H1 (cell line): ENCODE data around the gene MAP2K2. TPM values are rescaled to one million over a fixed set of nuclear protein-coding genes. Genes with fewer than 3 reads are reported as not detected.

Source experiments
- CTCF ChIA-PET: fragments of 300-600 bp; sonication (Branson Sonifier 250); formaldehyde crosslinking; loops from one replicate; lab custom pipeline; 2021; ENCODE audit not compliant: partially characterized antibody; lab: Charles Lee
- POLR2A ChIA-PET: fragments of 300-600 bp; sonication (Branson Sonifier 250); formaldehyde crosslinking; loops from one replicate; lab custom pipeline; 2021; ENCODE audit warnings: inconsistent platforms; ENCODE audit not compliant: partially characterized antibody; lab: Charles Lee
- DNase-seq, 2 experiments: peaks; one replicate each; pipeline versions ENCODE4 v3.0.0 to v3.0.0-alpha.2; 2010 to 2022; ENCODE audit warnings: low spot score in 2 of 2, low read depth in 1 of 2, mixed read lengths in 1 of 2
- FAIRE-seq: peaks from 2 replicates; lab custom pipeline; 2011; peaks lifted over from hg19 to GRCh38; lab: Jason Lieb, UNC
- H2AFZ ChIP-seq: 2 replicates; pipeline ENCODE4 v1.8.1; 2012; ENCODE audit warnings: low read length, inconsistent platforms
- H2AK5ac ChIP-seq: 2 replicates; pipeline ENCODE4 v1.6.1; 2013; ENCODE audit warnings: low read depth, low read length
- H2BK120ac ChIP-seq: replicated peaks from 2 replicates; pipeline ENCODE3; 2013; ENCODE audit warnings: low read depth, low read length, inconsistent platforms
- H2BK12ac ChIP-seq: 2 replicates; pipeline ENCODE4 v1.6.1; 2013; ENCODE audit warnings: low read depth, low read length
- H2BK15ac ChIP-seq: 2 replicates; pipeline ENCODE4 v1.6.1; 2013; ENCODE audit warnings: low read length
- H2BK20ac ChIP-seq: 2 replicates; pipeline ENCODE4 v1.6.1; 2013; ENCODE audit warnings: low read length
- H2BK5ac ChIP-seq: 2 replicates; pipeline ENCODE4 v1.6.1; 2013; ENCODE audit warnings: low read depth, low read length
- H3K14ac ChIP-seq: 2 replicates; pipeline ENCODE4 v1.6.1; 2013; ENCODE audit warnings: inconsistent platforms; ENCODE audit not compliant: insufficient read length
- H3K18ac ChIP-seq: 2 replicates; pipeline ENCODE4 v1.6.1; 2013; ENCODE audit warnings: low read length; ENCODE audit errors: extremely low read depth
- H3K23ac ChIP-seq: 2 replicates; pipeline ENCODE4 v1.6.1; 2013; ENCODE audit warnings: inconsistent platforms; ENCODE audit not compliant: insufficient read length
- H3K23me2 ChIP-seq: 2 replicates; pipeline ENCODE4 v1.6.1; 2013; ENCODE audit warnings: low read depth, low read length
- H3K27ac ChIP-seq: 2 replicates; pipeline ENCODE4 v1.6.1; 2011; ENCODE audit warnings: low read depth, low read length, inconsistent platforms
- H3K27me3 ChIP-seq, 4 experiments: replicated peaks in 1 of 4; 1 replicate in 1 of 4; 2 replicates in 3 of 4; pipeline versions ENCODE4 v1.6.1 to v1.8.1; 2011 to 2013; ENCODE audit warnings: low read length in 3 of 4, mild to moderate bottlenecking in 3 of 4, inconsistent platforms in 2 of 4, mixed read lengths in 2 of 4, moderate library complexity in 1 of 4; ENCODE audit not compliant: control insufficient read depth in 3 of 4, insufficient read depth in 3 of 4; ENCODE audit errors: extremely low read depth in 1 of 4
- H3K36me3 ChIP-seq, 4 experiments: 2 replicates each; pipeline versions ENCODE4 v1.6.1 to v1.8.1; 2011 to 2013; ENCODE audit warnings: mild to moderate bottlenecking in 4 of 4, low read length in 3 of 4, moderate library complexity in 2 of 4, control low read depth in 1 of 4, inconsistent platforms in 1 of 4; ENCODE audit not compliant: insufficient read depth in 4 of 4, control insufficient read depth in 2 of 4
- H3K4ac ChIP-seq: replicated peaks from 2 replicates; pipeline ENCODE3; 2013; ENCODE audit warnings: low read length, low read depth, mixed read lengths, inconsistent platforms; ENCODE audit not compliant: insufficient read length
- H3K4me1 ChIP-seq, 4 experiments: replicated peaks in 1 of 4; 1 replicate in 1 of 4; 2 replicates in 3 of 4; pipeline versions ENCODE4 v1.6.1 to v1.8.1; 2011 to 2013; ENCODE audit warnings: low read length in 3 of 4, inconsistent platforms in 2 of 4, mixed read lengths in 1 of 4; ENCODE audit not compliant: insufficient read depth in 4 of 4, control insufficient read depth in 3 of 4
- H3K4me2 ChIP-seq, 2 experiments: 2 replicates each; pipeline versions ENCODE4 v1.6.1 to v1.8.1; 2011 to 2013; ENCODE audit warnings: low read depth in 2 of 2, low read length in 2 of 2, control low read depth in 1 of 2, inconsistent platforms in 1 of 2, mild to moderate bottlenecking in 1 of 2; ENCODE audit not compliant: insufficient read depth in 1 of 2
- H3K4me3 ChIP-seq, 4 experiments: fragments of 200-600, 300-600 bp in 1 of 4; sonication (generic), shearing (Covaris generic), sonication (Bioruptor Twin) in 1 of 4; 2 replicates each; pipeline versions ENCODE4 v1.5.1 to v1.8.1; 2011 to 2016; ENCODE audit warnings: low read length in 4 of 4, low read depth in 3 of 4, control low read depth in 2 of 4, inconsistent platforms in 2 of 4, mild to moderate bottlenecking in 2 of 4, mixed read lengths in 1 of 4, moderate library complexity in 1 of 4; ENCODE audit not compliant: insufficient read depth in 2 of 4; ENCODE audit errors: extremely low read depth in 1 of 4
- H3K56ac ChIP-seq: replicated peaks from 2 replicates; pipeline ENCODE3; 2013; ENCODE audit warnings: low read depth, mild to moderate bottlenecking, mixed read lengths, low read length, inconsistent platforms; ENCODE audit not compliant: insufficient read length
- H3K79me1 ChIP-seq: 2 replicates; pipeline ENCODE4 v1.6.1; 2013; ENCODE audit warnings: low read depth, low read length, control low read depth
- H3K79me2 ChIP-seq, 2 experiments: 2 replicates each; pipeline versions ENCODE4 v1.6.1 to v1.8.1; 2012 to 2013; ENCODE audit warnings: low read length in 2 of 2, mild to moderate bottlenecking in 2 of 2, inconsistent platforms in 1 of 2; ENCODE audit not compliant: insufficient read depth in 2 of 2, control insufficient read depth in 1 of 2
- H3K9ac ChIP-seq, 4 experiments: replicated peaks in 1 of 4; 1 replicate in 1 of 4; 2 replicates in 3 of 4; pipeline versions ENCODE4 v1.6.1 to v1.8.1; 2011 to 2013; ENCODE audit warnings: low read depth in 3 of 4, low read length in 3 of 4, control low read depth in 2 of 4, mild to moderate bottlenecking in 2 of 4, moderate library complexity in 2 of 4, inconsistent platforms in 1 of 4; ENCODE audit errors: extremely low read depth in 1 of 4
- H3K9me3 ChIP-seq, 2 experiments: 2 replicates each; pipeline versions ENCODE4 v1.6.1 to v1.8.1; 2012 to 2013; ENCODE audit warnings: mild to moderate bottlenecking in 2 of 2, moderate library complexity in 2 of 2, control low read depth in 1 of 2, inconsistent platforms in 1 of 2, low read depth in 1 of 2, low read length in 1 of 2, mixed read lengths in 1 of 2; ENCODE audit not compliant: insufficient read depth in 2 of 2
- H4K20me1 ChIP-seq, 2 experiments: replicated peaks in 1 of 2; 2 replicates each; pipeline versions ENCODE3 to v1.8.1; 2011 to 2013; ENCODE audit warnings: inconsistent platforms in 2 of 2, low read length in 2 of 2, mild to moderate bottlenecking in 1 of 2; ENCODE audit not compliant: insufficient read depth in 2 of 2, control insufficient read depth in 1 of 2
- H4K5ac ChIP-seq: 2 replicates; pipeline ENCODE4 v1.6.1; 2013; ENCODE audit warnings: low read length, low read depth, mixed read lengths, inconsistent platforms; ENCODE audit not compliant: insufficient read length
- H4K8ac ChIP-seq: 2 replicates; pipeline ENCODE4 v1.8.0; 2013; ENCODE audit warnings: mild to moderate bottlenecking, moderate library complexity, low read length, inconsistent platforms; ENCODE audit not compliant: insufficient read depth; ENCODE audit errors: extremely low read depth
- H4K91ac ChIP-seq: replicated peaks from 2 replicates; pipeline ENCODE3; 2013; ENCODE audit warnings: low read length, mixed read lengths, inconsistent platforms; ENCODE audit not compliant: insufficient read length
- BACH1 ChIP-seq: IDR thresholded peaks from 2 replicates; pipeline ENCODE4 v1.6.1; 2012; ENCODE audit warnings: low read length, improper control_type of control experiment
- CHD1 ChIP-seq: IDR thresholded peaks from 2 replicates; pipeline ENCODE4 v1.6.1; 2012; ENCODE audit warnings: low read depth, low read length, improper control_type of control experiment
- HDAC6 ChIP-seq: IDR thresholded peaks from one replicate; pipeline ENCODE4 v1.7.1; 2012; ENCODE audit warnings: low read depth, mild to moderate bottlenecking, inconsistent platforms, low read length, moderate library complexity
- KDM1A ChIP-seq: fragments of 200-600, 300-600 bp; sonication (generic); IDR thresholded peaks from 2 replicates; pipeline ENCODE4 v1.7.1; 2016; ENCODE audit warnings: mild to moderate bottlenecking, low read length, borderline replicate concordance
- KDM4A ChIP-seq: IDR thresholded peaks from one replicate; pipeline ENCODE4 v1.7.1; 2012; ENCODE audit warnings: low read depth, mild to moderate bottlenecking, moderate library complexity, low read length, inconsistent platforms; ENCODE audit not compliant: severe bottlenecking
- NANOG ChIP-seq: IDR thresholded peaks from 2 replicates; pipeline ENCODE4 v1.6.1; 2011; ENCODE audit warnings: low read length, low read depth, mild to moderate bottlenecking, inconsistent platforms; ENCODE audit not compliant: insufficient read depth, poor library complexity, severe bottlenecking
- NRF1 ChIP-seq: IDR thresholded peaks from 2 replicates; pipeline ENCODE4 v1.6.1; 2011; ENCODE audit warnings: mild to moderate bottlenecking, low read depth, low read length, improper control_type of control experiment
- PHF8 ChIP-seq: fragments of 200-600 bp; sonication (generic); conservative IDR thresholded peaks from 2 replicates; pipeline ENCODE4 v1.7.1; 2012; ENCODE audit warnings: low read depth, mild to moderate bottlenecking, inconsistent platforms, low read length, moderate library complexity
- RNF2 ChIP-seq: fragments of 200-900, 300-1000 bp; sonication (generic); IDR thresholded peaks from 2 replicates; pipeline ENCODE4 v1.7.1; 2016; ENCODE audit warnings: borderline replicate concordance, low read depth, mild to moderate bottlenecking, antibody characterized with exemption, low read length; ENCODE audit not compliant: poor library complexity, severe bottlenecking; ENCODE audit errors: missing control alignments
- TAF7 ChIP-seq: optimal IDR thresholded peaks from 2 replicates; pipeline ENCODE3; 2011; ENCODE audit warnings: low read depth, mild to moderate bottlenecking, inconsistent platforms, low read length, moderate library complexity, borderline replicate concordance
- YY1 ChIP-seq: IDR thresholded peaks from 2 replicates; pipeline ENCODE4 v1.6.1; 2011; ENCODE audit warnings: low read depth, mild to moderate bottlenecking, low read length
- WGBS, 2 experiments: shearing (Covaris generic) in 1 of 2; methylation state at CpG; one replicate each; pipeline versions ENCODE4 v1.1.6 to v1.1.7; 2013 to 2015; ENCODE audit warnings: low lambda C conversion rate in 2 of 2, mixed read lengths in 2 of 2, inconsistent platforms in 1 of 2, low coverage in 1 of 2, missing lambda C conversion rate in 1 of 2; ENCODE audit not compliant: insufficient replicate concordance in 2 of 2, insufficient coverage in 1 of 2, insufficient read length in 1 of 2; ENCODE audit errors: extremely low coverage in 1 of 2, missing lambda C conversion rate in 1 of 2; 5-methylcytosine and 5-hydroxymethylcytosine counted together
- polyA plus RNA-seq, 7 experiments: library from polyadenylated mRNA; depleted of rRNA in 3 of 7; stranded (reverse) in 5 of 7; unstranded in 2 of 7; fragments of >200 nt in 5 of 7; fragments of 200-250 nt in 2 of 7; gene quantifications; 1 replicate in 5 of 7; 2 replicates in 1 of 7; 4 replicates in 1 of 7; pipeline versions ENCODE4 v1.2.1 to v1.2.3, GENCODE V29; 2011 to 2013; ENCODE audit warnings: missing spikeins in 2 of 7, mixed read lengths in 2 of 7
- total RNA-seq: library from RNA; stranded (reverse); fragmentation: NEBNext Ultra II Directional; extraction: Animal tissue kit (Norgen Biotek cat#: 25700); gene quantifications from 2 replicates; pipeline ENCODE4 v1.2.1, GENCODE V29; 2021
- TF ChIP-seq, protein P1 (sequence below): IDR thresholded peaks from 2 replicates; pipeline ENCODE4 v1.6.1; 2011; ENCODE audit warnings: low read depth, mild to moderate bottlenecking, low read length; ENCODE audit not compliant: insufficient read depth

MAP2K2 gene
- total and polyA plus RNA-seq, 2 of the 8 experiments (the other 6 are each of a cell fraction or from before 2014, with no cell fraction given) = 111 to 162 TPM

- Histone ChIP-seq H4K5ac (no peak overlapping the region), H3K18ac (no peak overlapping the region), H3K9me3 (no peaks in the 10 kb centered on the region), H2AFZ (peak overlapping the region; percentile 77; the same call in 1 of the 2 replicates), H2BK120ac (peak overlapping the region; percentile 77), H3K27me3 (no peaks in the 10 kb centered on the region; a peak in 1 of 7 replicates), H3K4me2 (no peak overlapping the region), H3K4me3 (no peak overlapping the region), H3K79me1 (no peaks in the 10 kb centered on the region), H2BK15ac (no peak overlapping the region), H3K23ac (no peak overlapping the region), H3K27ac (no peak overlapping the region), H3K36me3 (no peaks in the 10 kb centered on the region), H3K9ac (no peak overlapping the region), H3K23me2 (peaks cover 4% of the 10 kb centered on the region; the same call in 1 of the 2 replicates), H4K8ac (no peak overlapping the region), H3K56ac (no peak overlapping the region), H4K20me1 (no peaks in the 10 kb centered on the region), H3K79me2 (no peaks in the 10 kb centered on the region), H2BK5ac (peak overlapping the region; percentile 82; the same call in 1 of the 2 replicates), H2AK5ac (no peak overlapping the region), H2BK12ac (peak overlapping the region; percentile 95; the same call in 1 of the 2 replicates), H4K91ac (peak overlapping the region; percentile 91), H3K4me1 (peaks cover 0 to 13% (median 7%) of the 10 kb centered on the region in 4 experiments; a peak in 5 of 7 replicates), H3K14ac (no peak overlapping the region), H2BK20ac (no peak overlapping the region), H3K4ac (no peak overlapping the region)
- ChIA-PET CTCF (interaction anchor here (0.5 to 1.1 kb wide), 5 partner anchors 10 to 111 kb away, joined by 3 to 4 read pairs (median 3); no protein-coding TSS in a partner anchor), POLR2A (interaction anchor here (1.2 to 3.0 kb wide), 8 partner anchors 10 to 95 kb away, joined by 3 to 22 read pairs (median 6); partner anchors contain the start of gene EEF2)
- FAIRE-seq = no peak
- 61% methylated on average over 3 of the region's 3 CpGs; no CpG with 5 or more reads in 1 of the 2 experiments for WGBS, 2 experiments
- DNase-seq = no peak
- no peak for TF ChIP-seq KDM1A
- no peak for TF ChIP-seq NANOG
- TF ChIP-seq, protein P1, sequence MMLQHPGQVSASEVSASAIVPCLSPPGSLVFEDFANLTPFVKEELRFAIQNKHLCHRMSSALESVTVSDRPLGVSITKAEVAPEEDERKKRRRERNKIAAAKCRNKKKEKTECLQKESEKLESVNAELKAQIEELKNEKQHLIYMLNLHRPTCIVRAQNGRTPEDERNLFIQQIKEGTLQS = no peak
- no peak for TF ChIP-seq TAF7
- TF ChIP-seq RNF2 = no peak
- no peak for TF ChIP-seq KDM4A
- no peak for TF ChIP-seq HDAC6
- TF ChIP-seq NRF1 = no peak
- TF ChIP-seq BACH1 = no peak
- no peak for TF ChIP-seq CHD1
- no peak for TF ChIP-seq PHF8
- TF ChIP-seq YY1 = no peak
These were observed 46.9 kb downstream of the MAP2K2 start for GRCh38 chr19:4077007-4077374.
